ENCODE results near the gene PROKR1.
"Not testable (repeated sequence)": the region's sequence is repeated elsewhere in the genome, so short reads cannot be mapped to it uniquely, and the experiment has no call there.

The PROKR1 gene

GRCh38 chr2:68658266-68658665 lies 14.9 kb downstream of the PROKR1 start:
- DNase-seq (ENCODE audit: low spot score), result no peak

- no peak for DNase-seq (ENCODE audit: low spot score)
Measured at GRCh38 chr2:68659081-68659480, 15.7 kb downstream of the PROKR1 start.

- DNase-seq (ENCODE audit: low spot score), result no peak
Measured at GRCh38 chr2:68660658-68661057, 17.3 kb downstream of the PROKR1 start.

GRCh38 chr2:68662466-68662865 lies 19.1 kb downstream of the PROKR1 start:
- peak; percentile 2 for DNase-seq (ENCODE audit: low spot score)

- DNase-seq (ENCODE audit: low spot score), result no peak
Measured at GRCh38 chr2:68663371-68664156, 20.2 kb downstream of the PROKR1 start.

- DNase-seq (ENCODE audit: low spot score), result no peak
Measured at GRCh38 chr2:68667371-68667770, 24.0 kb downstream of the PROKR1 start.

- no peak for DNase-seq (ENCODE audit: low spot score)
Measured at GRCh38 chr2:68669651-68670050, 26.3 kb downstream of the PROKR1 start.

- no peak for DNase-seq (ENCODE audit: low spot score)
Measured at GRCh38 chr2:68671961-68672360, 28.6 kb downstream of the PROKR1 start.

- DNase-seq (ENCODE audit: low spot score), result no peak
Measured at GRCh38 chr2:68673631-68674030, 30.3 kb downstream of the PROKR1 start.

- no peak for DNase-seq (ENCODE audit: low spot score)
Measured at GRCh38 chr2:68675470-68675869, 32.1 kb downstream of the PROKR1 start.

GRCh38 chr2:68677837-68678236 lies 34.5 kb downstream of the PROKR1 start:
- DNase-seq (ENCODE audit: low spot score), result not testable (repeated sequence)

GRCh38 chr2:68679166-68679916 lies 36.0 kb downstream of the PROKR1 start:
- not testable (repeated sequence) for DNase-seq (ENCODE audit: low spot score)

- not testable (repeated sequence) for DNase-seq (ENCODE audit: low spot score)
Measured at GRCh38 chr2:68679917-68680267, 36.5 kb downstream of the PROKR1 start.

GRCh38 chr2:68684197-68684596 lies 40.8 kb downstream of the PROKR1 start:
- no peak for DNase-seq (ENCODE audit: low spot score)

- DNase-seq (ENCODE audit: low spot score), result no peak
Measured at GRCh38 chr2:68686178-68686577, 42.8 kb downstream of the PROKR1 start.

- DNase-seq (ENCODE audit: low spot score), result no peak
Measured at GRCh38 chr2:68687018-68687417, 43.6 kb downstream of the PROKR1 start.

GRCh38 chr2:68689553-68690537 lies 46.5 kb downstream of the PROKR1 start:
- no peak for DNase-seq (ENCODE audit: low spot score)

- DNase-seq (ENCODE audit: low spot score), result no peak
Measured at GRCh38 chr2:68690851-68691250, 47.5 kb downstream of the PROKR1 start.

- DNase-seq (ENCODE audit: low spot score), result no peak
Measured at GRCh38 chr2:68692511-68692910, 49.1 kb downstream of the PROKR1 start.

- no peak for DNase-seq (ENCODE audit: low spot score)
Measured at GRCh38 chr2:68693951-68694350, 50.6 kb downstream of the PROKR1 start.

- no peak for DNase-seq (ENCODE audit: low spot score)
Measured at GRCh38 chr2:68695971-68696370, 52.6 kb downstream of the PROKR1 start.

GRCh38 chr2:68696554-68696953 lies 53.2 kb downstream of the PROKR1 start:
- no peak for DNase-seq (ENCODE audit: low spot score)
